Measurements from ENCODE around the gene TTLL9.

Gene TTLL9

DNA sequence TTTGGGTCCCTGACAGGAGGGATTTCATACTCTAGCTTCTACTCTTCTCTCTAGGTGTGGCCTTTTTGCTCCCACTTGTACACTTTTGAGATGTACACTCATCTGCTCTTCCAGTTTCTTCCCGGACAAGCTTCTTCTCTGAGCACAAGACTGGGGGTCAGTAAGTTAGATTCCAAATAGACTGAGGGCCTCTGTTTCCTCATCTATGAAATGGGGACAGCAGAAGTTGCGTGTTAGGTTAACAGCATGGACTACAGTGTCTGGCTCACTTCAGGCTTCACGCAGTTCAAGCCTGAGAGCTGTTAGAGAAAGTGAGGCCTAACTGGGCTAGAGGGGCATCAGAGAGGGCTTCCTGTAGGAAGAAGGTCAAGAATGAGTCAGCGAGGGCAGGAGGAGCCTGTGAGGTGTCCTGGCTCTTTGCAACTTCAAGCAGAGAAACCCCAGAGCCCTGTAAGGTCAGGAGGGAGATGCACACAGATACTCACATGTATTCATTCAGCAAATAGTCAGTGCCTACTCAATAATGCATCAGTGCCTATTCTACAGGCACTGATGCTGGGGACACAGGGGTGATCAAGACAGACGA is 118.1 kb downstream of the TTLL9 start:
- DNase-seq, result no peak

DNA sequence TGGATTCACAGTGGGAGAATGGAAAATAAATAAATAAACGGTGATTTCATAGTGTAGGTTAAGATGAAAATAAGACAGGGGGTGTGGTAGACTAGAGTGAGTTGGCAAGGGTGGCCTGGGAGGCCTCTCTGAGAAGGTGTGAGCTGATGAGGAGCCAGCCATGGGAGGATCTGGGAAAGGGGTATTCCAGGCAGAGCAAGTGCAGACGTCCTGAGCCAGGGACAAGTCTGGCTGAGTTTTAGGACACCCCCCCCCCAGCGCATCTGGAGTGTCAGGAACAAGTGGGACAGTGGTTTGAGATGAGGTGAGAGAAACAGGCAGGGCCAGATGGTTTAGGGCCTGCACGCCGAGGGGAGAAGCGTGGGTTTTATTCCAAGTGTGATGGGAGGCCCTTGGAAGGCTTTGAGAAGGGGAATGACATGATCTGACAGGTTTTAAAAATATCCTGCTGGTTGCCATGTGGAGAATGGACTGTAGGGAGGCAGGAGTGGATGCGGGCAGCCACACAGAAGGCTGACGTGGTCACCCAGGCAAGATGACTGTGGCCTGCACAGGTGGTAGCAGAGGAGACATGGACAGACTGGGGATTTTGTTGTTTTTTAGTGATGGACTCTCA is 118.7 kb downstream of the TTLL9 start:
- DNase-seq, result peak in 1 of 2 experiments; percentile 39

DNA sequence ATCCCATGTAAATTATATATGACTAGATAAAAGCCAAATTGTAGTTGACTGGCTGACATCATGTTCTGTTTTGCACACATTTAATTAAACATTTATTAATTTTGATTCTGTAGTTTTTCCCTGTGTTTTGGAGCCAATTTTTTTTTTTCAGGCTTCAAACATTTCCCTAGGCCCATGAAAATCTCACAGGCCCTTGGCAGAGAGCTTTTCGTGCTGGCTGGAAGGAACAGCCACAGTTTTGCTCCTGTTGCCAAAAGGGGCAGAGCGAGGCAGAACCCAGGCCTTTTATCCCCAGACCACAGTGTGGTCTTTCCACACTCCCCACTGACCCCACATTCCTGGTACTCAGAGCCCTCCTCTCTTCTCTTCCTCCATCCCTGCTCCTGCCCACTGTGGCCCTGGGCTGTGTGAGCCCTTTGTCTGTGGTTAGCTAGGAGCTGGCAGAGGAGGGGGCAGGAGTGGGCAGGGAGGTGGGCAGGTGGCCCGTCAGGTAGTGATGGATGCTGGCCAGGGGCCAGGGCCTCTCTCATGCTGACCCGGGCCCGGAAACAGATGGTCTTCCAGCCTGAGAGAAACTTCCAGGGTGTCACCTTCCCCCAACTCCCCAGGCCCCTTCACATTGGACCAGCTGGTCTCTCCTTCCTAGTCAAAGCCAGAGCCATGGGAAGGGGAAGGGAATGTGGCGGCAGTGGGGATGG is 120.4 kb downstream of the TTLL9 start:
- DNase-seq, result peak in 1 of 2 experiments; percentile 69

DNA sequence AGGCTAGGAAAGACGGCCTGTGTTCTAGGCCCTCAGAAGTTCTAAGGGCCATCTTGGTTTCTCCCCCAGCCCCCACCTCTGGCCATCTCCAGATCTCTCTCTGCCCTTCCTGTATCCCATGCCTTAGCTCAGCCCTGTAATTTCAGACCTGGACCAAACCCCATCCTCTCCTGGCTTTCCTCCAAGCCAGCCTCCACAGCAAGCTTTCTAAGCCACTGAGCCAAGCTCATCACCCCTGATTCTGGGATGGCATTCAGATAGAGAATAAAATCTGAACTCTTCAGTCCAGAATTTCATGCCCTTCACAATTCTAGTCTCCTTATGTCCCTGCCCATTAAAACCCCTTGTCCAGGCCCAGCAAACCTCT is 120.9 kb downstream of the TTLL9 start:
- DNase-seq, result peak in 1 of 2 experiments; percentile 69

DNA sequence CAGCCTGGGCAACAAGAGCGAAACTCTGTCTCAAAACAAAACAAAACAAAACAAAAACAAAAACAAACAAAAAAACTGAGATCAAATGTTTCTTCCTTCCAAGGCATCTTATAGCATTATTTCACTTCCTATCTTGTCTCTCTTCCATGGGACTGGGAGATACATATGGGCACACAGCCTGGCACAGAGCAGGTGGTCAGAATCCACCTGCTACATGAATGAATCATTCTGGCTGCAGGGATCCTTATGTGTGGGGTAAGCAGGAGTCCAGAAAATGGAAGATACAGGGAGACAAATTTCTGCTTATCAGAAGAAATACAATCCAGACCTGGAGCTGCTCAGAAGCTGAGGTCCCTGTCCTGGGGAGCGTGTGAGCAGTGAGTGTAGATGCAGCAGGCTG is 121.7 kb downstream of the TTLL9 start:
- peak in 1 of 2 experiments; percentile 64 for DNase-seq

Measured in cerebellar nuclear complex (tissue), 1 donor.